Activated CD8-positive, alpha-beta T cell treated with anti-CD3 and anti-CD28 coated beads for 36 hours (primary cell): Measurements from ENCODE around the gene OR7G2. TPM values are rescaled to one million over a fixed set of nuclear protein-coding genes. Genes with fewer than 3 reads are reported as not detected.
"Not testable (repeated sequence)": the region's sequence is repeated elsewhere in the genome, so short reads cannot be mapped to it uniquely, and the experiment has no call there.

Source experiments
- ATAC-seq: fragments of 200-7000 bp; cut with Tn5 transposase; one replicate; pipeline ENCODE4 v1.10.0; 2021; ENCODE audit warnings: mild to moderate bottlenecking, moderate library complexity
- CTCF ChIA-PET: fragments of 350-600 bp; sonication (Branson Sonifier 250); formaldehyde crosslinking; loops from one replicate; lab custom pipeline; 2021; ENCODE audit warnings: antibody characterized with exemption; lab: Charles Lee
- POLR2A ChIA-PET: fragments of 350-600 bp; sonication (Branson Sonifier 250); formaldehyde crosslinking; loops from one replicate; lab custom pipeline; 2021; ENCODE audit warnings: antibody characterized with exemption; lab: Charles Lee
- DNase-seq: peaks from one replicate; pipeline ENCODE4 v3.0.0-alpha.2; 2020
- H3K27ac Mint-ChIP-seq: one replicate; pipeline ENCODE4 v1.8.0; 2021; ENCODE audit warnings: mild to moderate bottlenecking, mixed read lengths
- H3K27me3 Mint-ChIP-seq: one replicate; pipeline ENCODE4 v1.8.0; 2021; ENCODE audit warnings: mixed read lengths
- H3K36me3 Mint-ChIP-seq: one replicate; pipeline ENCODE4 v1.8.0; 2021; ENCODE audit warnings: low read depth, mixed read lengths
- H3K4me1 Mint-ChIP-seq: one replicate; pipeline ENCODE4 v1.8.0; 2021; ENCODE audit warnings: low read depth, mixed read lengths
- H3K4me3 Mint-ChIP-seq: one replicate; pipeline ENCODE4 v1.8.0; 2021; ENCODE audit warnings: mild to moderate bottlenecking, moderate library complexity, mixed read lengths
- H3K9me3 Mint-ChIP-seq: one replicate; pipeline ENCODE4 v1.8.0; 2021; ENCODE audit warnings: mixed read lengths
- intact Hi-C: fragments of 100-400 bp; cut with micrococcal nuclease; formaldehyde crosslinking; loops from one replicate; pipeline ENCODE4 v1.10.0; 2022
- total RNA-seq, 2 experiments: library from RNA; stranded (reverse); gene quantifications; one replicate each; pipeline ENCODE4 v1.2.3, GENCODE V29; 2021
- TF ChIP-seq, protein P1 (sequence below): fragments of 200-600 bp; IDR thresholded peaks from one replicate; pipeline ENCODE4 v1.8.0; 2022; ENCODE audit warnings: antibody characterized with exemption, mild to moderate bottlenecking

OR7G2 gene
- total RNA-seq, 2 experiments from 2014 or later = not detected

DNA sequence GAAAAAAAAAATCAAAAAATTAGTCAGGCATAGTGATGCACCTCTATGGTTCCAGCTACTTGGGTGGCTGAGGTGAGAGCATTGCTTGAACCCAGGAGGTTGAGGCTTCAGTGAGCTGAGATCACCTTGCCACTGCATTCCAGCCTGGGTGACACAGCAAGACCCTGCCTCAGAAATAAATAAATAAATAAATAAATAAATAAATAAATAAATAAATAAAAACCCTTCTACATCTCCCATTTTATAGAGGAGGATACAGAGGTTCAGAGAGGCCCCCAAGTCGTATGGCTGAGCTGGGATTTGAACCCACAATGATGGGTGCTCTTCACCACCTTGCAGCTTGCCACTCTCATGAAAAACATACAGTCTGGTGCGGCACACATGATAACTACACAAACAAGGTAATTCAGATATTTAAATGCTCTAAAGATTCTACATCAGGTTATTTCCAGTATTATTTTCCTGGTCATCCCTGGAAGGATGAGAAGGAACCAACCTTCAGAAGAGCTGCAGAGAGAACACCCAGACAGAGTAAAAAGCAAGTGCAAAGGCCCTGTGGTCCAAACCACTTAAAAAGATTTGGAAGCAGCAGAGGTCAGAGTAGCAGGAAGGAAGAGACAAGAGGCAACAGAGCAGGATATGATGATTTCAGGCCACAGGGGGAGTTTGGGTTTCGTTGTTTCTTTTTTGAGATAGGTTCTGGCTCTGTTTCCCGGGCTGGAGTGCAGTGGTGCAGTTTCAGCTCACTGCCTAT lies 49.6 kb downstream of the OR7G2 start:
- POLR2A ChIA-PET = interaction anchor here (0.5 kb wide), 1 partner anchor 39 kb away, joined by 3 read pairs; no protein-coding TSS in a partner anchor
- CTCF ChIA-PET = no interaction called here
- intact Hi-C loops = no loop called here
- no peaks in the 10 kb centered on the region for H3K4me1 Mint-ChIP-seq
- H3K4me3 Mint-ChIP-seq = no peak overlapping the region
- no peaks in the 10 kb centered on the region for H3K36me3 Mint-ChIP-seq
- H3K27ac Mint-ChIP-seq = no peak overlapping the region
- H3K9me3 Mint-ChIP-seq = no peaks in the 10 kb centered on the region
- ATAC-seq (no peak), DNase-seq (no peak)
- peaks cover 3% of the 10 kb centered on the region for H3K27me3 Mint-ChIP-seq
- TF ChIP-seq, protein P1, sequence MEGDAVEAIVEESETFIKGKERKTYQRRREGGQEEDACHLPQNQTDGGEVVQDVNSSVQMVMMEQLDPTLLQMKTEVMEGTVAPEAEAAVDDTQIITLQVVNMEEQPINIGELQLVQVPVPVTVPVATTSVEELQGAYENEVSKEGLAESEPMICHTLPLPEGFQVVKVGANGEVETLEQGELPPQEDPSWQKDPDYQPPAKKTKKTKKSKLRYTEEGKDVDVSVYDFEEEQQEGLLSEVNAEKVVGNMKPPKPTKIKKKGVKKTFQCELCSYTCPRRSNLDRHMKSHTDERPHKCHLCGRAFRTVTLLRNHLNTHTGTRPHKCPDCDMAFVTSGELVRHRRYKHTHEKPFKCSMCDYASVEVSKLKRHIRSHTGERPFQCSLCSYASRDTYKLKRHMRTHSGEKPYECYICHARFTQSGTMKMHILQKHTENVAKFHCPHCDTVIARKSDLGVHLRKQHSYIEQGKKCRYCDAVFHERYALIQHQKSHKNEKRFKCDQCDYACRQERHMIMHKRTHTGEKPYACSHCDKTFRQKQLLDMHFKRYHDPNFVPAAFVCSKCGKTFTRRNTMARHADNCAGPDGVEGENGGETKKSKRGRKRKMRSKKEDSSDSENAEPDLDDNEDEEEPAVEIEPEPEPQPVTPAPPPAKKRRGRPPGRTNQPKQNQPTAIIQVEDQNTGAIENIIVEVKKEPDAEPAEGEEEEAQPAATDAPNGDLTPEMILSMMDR = no peak

DNA sequence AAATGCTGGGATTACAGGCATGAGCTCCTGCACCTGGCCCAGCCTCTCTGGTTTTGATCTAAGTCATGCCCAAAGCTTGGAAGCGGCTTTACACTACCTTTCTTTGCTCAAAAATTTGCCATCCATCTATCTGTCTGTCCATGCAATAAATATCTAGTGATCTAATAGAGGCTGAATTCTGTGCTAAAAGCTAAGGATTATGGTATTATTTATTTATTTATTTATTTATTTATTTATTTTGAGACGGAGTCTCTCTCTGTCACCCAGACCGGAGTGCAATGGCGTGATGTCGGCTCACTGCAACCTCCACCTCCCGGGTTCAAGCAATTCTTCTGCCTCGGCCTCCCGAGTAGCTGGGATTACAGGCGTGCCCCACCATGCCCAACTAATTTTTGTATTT lies 51.1 kb downstream of the OR7G2 start:
- DNase-seq, POLR2A ChIA-PET, H3K27me3 Mint-ChIP-seq, CTCF ChIA-PET, H3K4me3 Mint-ChIP-seq, intact Hi-C loops, H3K27ac Mint-ChIP-seq, H3K4me1 Mint-ChIP-seq, ATAC-seq, H3K9me3 Mint-ChIP-seq, H3K36me3 Mint-ChIP-seq: not testable (repeated sequence)

DNA sequence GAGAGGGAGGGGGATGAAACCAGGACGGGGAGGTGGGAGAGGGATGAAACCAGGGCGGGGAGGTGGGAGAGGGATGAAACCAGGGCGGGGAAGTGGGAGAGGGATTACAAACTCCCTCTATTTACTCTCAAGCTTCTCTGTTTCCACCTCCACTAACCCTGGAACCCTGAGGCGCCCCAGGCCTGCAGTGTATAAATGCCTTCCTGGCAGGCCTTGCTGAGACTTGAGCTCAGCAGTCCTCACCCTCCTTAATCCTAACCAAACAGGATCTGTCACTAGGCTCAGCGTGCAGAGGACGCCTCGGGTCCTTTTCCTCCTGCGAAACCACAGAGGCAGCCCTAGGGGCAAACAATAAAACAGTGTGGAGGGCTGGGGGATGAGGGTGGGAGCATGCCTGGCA lies 52.5 kb downstream of the OR7G2 start:
- TF ChIP-seq, protein P1 = no peak
- Mint-ChIP-seq H3K27ac (no peak overlapping the region), H3K4me3 (no peak overlapping the region), H3K4me1 (no peaks in the 10 kb centered on the region), H3K27me3 (peaks cover 6% of the 10 kb centered on the region), H3K9me3 (no peaks in the 10 kb centered on the region), H3K36me3 (no peaks in the 10 kb centered on the region)
- ATAC-seq (no peak), DNase-seq (no peak)
- intact Hi-C loops = no loop called here
- ChIA-PET CTCF (no interaction called here), POLR2A (no interaction called here)

DNA sequence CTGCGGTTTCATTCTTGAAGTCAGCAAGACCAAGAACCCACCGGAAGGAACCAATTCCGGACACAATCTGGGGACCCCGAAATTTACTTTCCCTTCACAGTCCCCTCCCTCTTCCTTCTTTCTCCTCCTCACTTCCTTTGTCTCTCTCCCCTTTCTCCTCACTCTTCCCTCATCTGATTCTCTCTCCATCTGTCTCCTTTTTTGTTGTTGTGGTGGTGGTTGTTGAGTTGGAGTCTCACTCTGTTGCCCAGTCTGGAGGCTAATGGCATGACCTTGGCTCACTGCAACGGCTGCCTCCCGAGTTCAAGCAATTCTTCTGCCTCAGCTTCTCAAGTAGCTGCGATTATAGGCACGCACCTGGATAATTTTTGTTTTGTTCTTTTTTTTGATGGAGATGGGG lies 53.1 kb downstream of the OR7G2 start:
- H3K27ac Mint-ChIP-seq = no peak overlapping the region
- H3K27me3 Mint-ChIP-seq = peaks cover 6% of the 10 kb centered on the region
- H3K4me3 Mint-ChIP-seq = no peak overlapping the region
- ChIA-PET POLR2A (no interaction called here), CTCF (no interaction called here)
- DNase-seq (no peak), ATAC-seq (no peak)
- no peaks in the 10 kb centered on the region for H3K9me3 Mint-ChIP-seq
- H3K4me1 Mint-ChIP-seq = no peaks in the 10 kb centered on the region
- H3K36me3 Mint-ChIP-seq = no peaks in the 10 kb centered on the region
- TF ChIP-seq, protein P1 = no peak
- intact Hi-C loops = no loop called here

DNA sequence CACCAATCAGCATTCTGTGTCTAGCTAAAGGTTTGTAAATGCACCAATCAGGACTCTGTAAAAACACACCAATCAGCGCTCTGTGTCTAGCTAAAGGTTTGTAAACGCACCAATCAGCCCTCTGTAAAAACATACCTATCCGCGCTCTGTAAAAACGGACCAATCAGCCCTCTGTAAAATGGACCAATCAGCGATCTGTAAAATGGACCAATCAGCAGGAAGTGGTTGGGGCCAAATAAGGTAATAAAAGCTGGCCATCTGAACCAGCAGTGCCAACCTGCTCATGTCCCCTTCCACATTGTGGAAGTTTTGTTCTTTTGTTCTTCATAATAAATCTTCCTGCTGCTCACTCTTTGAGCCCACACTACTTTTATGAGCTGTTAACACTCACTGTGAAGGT lies 53.6 kb downstream of the OR7G2 start:
- ATAC-seq, POLR2A ChIA-PET, H3K27me3 Mint-ChIP-seq, intact Hi-C loops, CTCF ChIA-PET, H3K4me1 Mint-ChIP-seq, H3K9me3 Mint-ChIP-seq, H3K27ac Mint-ChIP-seq, H3K4me3 Mint-ChIP-seq, H3K36me3 Mint-ChIP-seq, DNase-seq: not testable (repeated sequence)

DNA sequence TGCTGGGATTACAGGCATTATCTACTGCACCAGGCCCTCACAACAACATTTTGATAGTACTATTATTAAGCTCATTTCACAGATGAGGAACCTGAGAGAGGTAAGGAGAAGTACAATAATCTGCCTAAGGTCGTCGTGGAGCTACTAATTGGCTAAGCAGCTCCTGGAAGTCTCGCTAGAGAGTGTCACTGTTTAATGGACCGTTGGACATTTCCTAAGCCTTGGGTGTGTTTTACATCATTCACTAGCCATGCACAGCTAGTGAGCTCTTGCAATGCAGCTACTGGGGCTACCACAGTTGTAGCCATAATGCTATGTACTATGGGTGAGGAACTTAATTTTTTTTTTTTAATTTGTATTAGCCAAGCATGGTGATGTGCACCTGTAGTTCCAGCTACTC lies 54.4 kb downstream of the OR7G2 start:
- POLR2A ChIA-PET = no interaction called here
- intact Hi-C loops = no loop called here
- Mint-ChIP-seq H3K27me3 (peaks cover 5% of the 10 kb centered on the region), H3K4me1 (no peaks in the 10 kb centered on the region), H3K9me3 (no peaks in the 10 kb centered on the region), H3K4me3 (no peak overlapping the region), H3K27ac (no peak overlapping the region), H3K36me3 (no peaks in the 10 kb centered on the region)
- CTCF ChIA-PET = interaction anchor here (1.1 kb wide), 1 partner anchor 64 kb away, joined by 3 read pairs; no protein-coding TSS in a partner anchor
- TF ChIP-seq, protein P1 = no peak
- ATAC-seq (no peak), DNase-seq (no peak)
